Testis (tissue), 3 donors: ENCODE measurements around the gene GTPBP6. TPM values are rescaled to one million over a fixed set of nuclear protein-coding genes. Genes with fewer than 3 reads are reported as not detected.

Experiments
- DNase-seq: peaks from one replicate; pipeline ENCODE4 v3.0.0-alpha.2; 2019
- H3K27ac ChIP-seq, 2 donors: fragments of 200-600 bp; sonication (generic); one replicate each; pipeline ENCODE4 v1.5.1; 2019
- H3K27me3 ChIP-seq: fragments of 200-600 bp; sonication (generic); one replicate; pipeline ENCODE4 v1.5.1; 2019
- H3K36me3 ChIP-seq: fragments of 200-600 bp; sonication (generic); one replicate; pipeline ENCODE4 v1.5.1; 2017; ENCODE audit warnings: low read depth; ENCODE audit errors: missing control alignments
- H3K4me1 ChIP-seq: fragments of 200-600 bp; sonication (generic); one replicate; pipeline ENCODE4 v1.5.1; 2019
- H3K4me3 ChIP-seq, 2 donors: fragments of 200-600 bp; sonication (generic); one replicate each; pipeline ENCODE4 v1.5.1; 2017 to 2019
- H3K9me3 ChIP-seq: fragments of 200-600 bp; sonication (generic); one replicate; pipeline ENCODE4 v1.5.1; 2017
- POLR2A ChIP-seq: fragments of 450-650 bp; IDR thresholded peaks from one replicate; pipeline ENCODE4 v1.6.1; 2017; ENCODE audit warnings: antibody characterized with exemption, mild to moderate bottlenecking, moderate library complexity
- WGBS, 2 donors: methylation state at CpG; one replicate each; pipeline ENCODE4 v1.1.5; 2018; 5-methylcytosine and 5-hydroxymethylcytosine counted together
- intact Hi-C: fragments of 100-400 bp; cut with DNase I; formaldehyde crosslinking; loops from one replicate; pipeline ENCODE4 v1.15.1; 2023; ENCODE audit warnings: low total_unique reads
- polyA plus RNA-seq: library from polyadenylated mRNA; stranded (reverse); fragments of 350-450 nt; fragmentation: Illumina TruSeq; extraction: RNeasy Lipid Tissue Mini Kit (QIAGEN cat#74804); gene quantifications from one replicate; pipeline ENCODE4 v1.2.3, GENCODE V29; 2014; ENCODE audit warnings: low read depth, low replicate concordance; ENCODE audit not compliant: insufficient read depth
- total RNA-seq, 2 donors: library from RNA; depleted of rRNA; stranded (reverse); fragments of >200 nt; gene quantifications; one replicate each; pipeline ENCODE4 v1.2.3, GENCODE V29; 2016
- TF ChIP-seq, protein P1 (sequence below), 3 experiments: fragments of 450-650 bp in 2 of 3; fragments of 200-600 bp in 1 of 3; sonication (generic) in 1 of 3; IDR thresholded peaks; one replicate each; pipeline ENCODE4 v1.5.1; 2016 to 2019; ENCODE audit warnings: antibody characterized with exemption in 3 of 3, mild to moderate bottlenecking in 2 of 3, moderate library complexity in 1 of 3

Gene GTPBP6
- total and polyA plus RNA-seq, 3 donors from 2014 or later: 38.0 to 74.3 (median 43.8) TPM

DNA sequence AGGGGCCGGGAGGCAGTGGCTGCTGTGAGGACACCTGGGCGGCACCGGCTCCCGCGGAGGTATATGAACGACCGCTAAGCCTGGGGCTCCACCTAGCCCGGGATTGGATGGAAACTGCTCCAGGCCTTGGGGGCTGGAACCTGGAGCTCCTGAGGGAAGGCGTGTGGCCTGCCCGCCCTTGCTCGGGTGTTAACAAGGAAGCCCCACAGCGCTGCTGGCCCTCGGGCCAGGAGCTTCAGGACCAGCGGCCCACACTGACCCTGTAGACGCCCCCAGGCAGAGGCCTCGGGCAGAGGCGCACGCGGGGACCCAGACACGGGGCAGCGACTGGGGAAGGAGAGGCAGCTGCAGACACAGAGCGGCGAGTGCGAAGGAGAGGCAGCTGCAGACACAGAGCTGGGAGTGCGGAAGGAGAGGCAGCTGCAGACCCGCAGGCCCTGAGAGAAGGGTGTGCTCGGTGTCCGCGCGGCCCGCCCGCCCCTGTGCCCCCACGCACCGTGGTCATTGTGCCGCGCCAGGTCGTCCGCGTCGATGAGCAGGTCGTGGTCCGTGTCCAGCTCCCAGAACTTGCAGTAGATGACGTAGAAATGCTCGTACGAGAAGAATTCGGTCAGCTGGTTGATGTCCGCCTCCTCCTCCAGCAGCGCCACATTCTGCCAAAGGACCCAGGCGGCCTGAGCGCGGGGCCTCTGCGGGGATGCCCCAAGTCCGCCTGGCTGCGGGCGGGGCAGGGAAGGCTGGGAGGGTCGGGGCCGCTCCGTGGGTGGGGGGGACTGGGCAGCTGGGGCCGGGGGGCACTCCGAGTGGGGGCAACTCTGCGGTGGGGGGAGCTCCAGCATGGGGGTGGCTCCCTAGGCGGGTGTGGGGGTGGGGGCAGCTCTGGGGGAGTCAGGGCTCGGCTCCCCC is 26.7 kb upstream of the GTPBP6 start:
- Histone ChIP-seq H3K4me1 (peaks cover 6% of the 10 kb centered on the region), H3K27ac (no peak overlapping the region), H3K36me3 (no peaks in the 10 kb centered on the region), H3K9me3 (no peaks in the 10 kb centered on the region), H3K27me3 (no peaks in the 10 kb centered on the region), H3K4me3 (no peak overlapping the region)
- 60 to 70% methylated on average over 5 to 56 of the region's 63 CpGs for WGBS, 2 donors
- DNase-seq: no peak
- intact Hi-C loops: no loop called here
- TF ChIP-seq, protein P1, sequence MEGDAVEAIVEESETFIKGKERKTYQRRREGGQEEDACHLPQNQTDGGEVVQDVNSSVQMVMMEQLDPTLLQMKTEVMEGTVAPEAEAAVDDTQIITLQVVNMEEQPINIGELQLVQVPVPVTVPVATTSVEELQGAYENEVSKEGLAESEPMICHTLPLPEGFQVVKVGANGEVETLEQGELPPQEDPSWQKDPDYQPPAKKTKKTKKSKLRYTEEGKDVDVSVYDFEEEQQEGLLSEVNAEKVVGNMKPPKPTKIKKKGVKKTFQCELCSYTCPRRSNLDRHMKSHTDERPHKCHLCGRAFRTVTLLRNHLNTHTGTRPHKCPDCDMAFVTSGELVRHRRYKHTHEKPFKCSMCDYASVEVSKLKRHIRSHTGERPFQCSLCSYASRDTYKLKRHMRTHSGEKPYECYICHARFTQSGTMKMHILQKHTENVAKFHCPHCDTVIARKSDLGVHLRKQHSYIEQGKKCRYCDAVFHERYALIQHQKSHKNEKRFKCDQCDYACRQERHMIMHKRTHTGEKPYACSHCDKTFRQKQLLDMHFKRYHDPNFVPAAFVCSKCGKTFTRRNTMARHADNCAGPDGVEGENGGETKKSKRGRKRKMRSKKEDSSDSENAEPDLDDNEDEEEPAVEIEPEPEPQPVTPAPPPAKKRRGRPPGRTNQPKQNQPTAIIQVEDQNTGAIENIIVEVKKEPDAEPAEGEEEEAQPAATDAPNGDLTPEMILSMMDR (IDR thresholded peaks at IDR 0.05): no peak
- TF ChIP-seq POLR2A: no peak

- H3K36me3 ChIP-seq: no peaks in the 10 kb centered on the region
- WGBS, 2 donors: 80 to 83% methylated on average over 32 to 46 of the region's 47 CpGs
- H3K4me1 ChIP-seq: peaks cover 6% of the 10 kb centered on the region
- H3K9me3 ChIP-seq: no peaks in the 10 kb centered on the region
- TF ChIP-seq POLR2A: no peak
- TF ChIP-seq, protein P1 (IDR thresholded peaks at IDR 0.05): no peak
- intact Hi-C loops: no loop called here
- no peak overlapping the region for H3K27ac ChIP-seq
- H3K4me3 ChIP-seq: no peak overlapping the region
- no peak for DNase-seq
- H3K27me3 ChIP-seq: no peaks in the 10 kb centered on the region
These were observed 25.8 kb upstream of the GTPBP6 start for GRCh38 chrX:344371-344901.

DNA sequence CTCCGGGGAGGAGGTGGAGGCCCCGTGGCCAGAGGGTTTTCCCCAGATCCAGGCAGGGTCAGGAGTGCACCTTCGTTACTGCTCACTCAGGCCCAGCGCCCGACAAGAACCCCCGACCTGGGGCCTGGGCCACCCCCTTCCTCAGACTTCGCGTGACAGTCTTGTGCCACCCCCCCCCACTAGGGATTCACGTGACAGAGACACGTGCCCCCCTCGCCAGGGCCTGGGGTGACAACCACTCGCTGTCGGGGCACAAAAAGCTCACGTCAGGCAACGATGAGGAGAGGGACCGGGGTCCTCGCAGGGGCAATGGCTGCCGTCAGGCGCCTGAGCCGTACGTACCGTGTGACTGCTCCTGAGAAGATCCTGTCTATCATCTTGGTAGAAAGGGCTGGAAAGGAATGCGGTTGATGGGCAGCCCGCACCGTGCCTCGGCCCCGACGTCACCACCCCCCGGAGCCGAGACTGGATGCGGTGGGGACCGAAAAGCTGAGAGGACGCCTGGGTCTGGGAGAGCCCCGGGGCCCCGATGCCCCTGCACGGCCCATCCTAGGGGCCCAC is 23.0 kb upstream of the GTPBP6 start:
- 61 to 85% methylated on average over 27 to 36 of the region's 36 CpGs for WGBS, 2 donors

GRCh38 chrX:340641-341423 is 22.2 kb upstream of the GTPBP6 start:
- WGBS, 2 donors: 91 to 95% methylated on average over 22 to 39 of the region's 52 CpGs

More for the DNA sequence above, 23.0 kb upstream of the GTPBP6 start:
- TF ChIP-seq, protein P1 (IDR thresholded peaks at IDR 0.05): no peak
- TF ChIP-seq POLR2A: no peak
- H3K36me3 ChIP-seq: no peaks in the 10 kb centered on the region
- no peaks in the 10 kb centered on the region for H3K4me1 ChIP-seq
- no peak overlapping the region for H3K4me3 ChIP-seq
- no peaks in the 10 kb centered on the region for H3K9me3 ChIP-seq
- intact Hi-C loops: no loop called here
- H3K27ac ChIP-seq: no peak overlapping the region
- no peaks in the 10 kb centered on the region for H3K27me3 ChIP-seq
- no peak for DNase-seq

More at GRCh38 chrX:340641-341423, 22.2 kb upstream of the GTPBP6 start:
- Histone ChIP-seq H3K27ac (no peak overlapping the region), H3K36me3 (no peaks in the 10 kb centered on the region), H3K4me1 (no peaks in the 10 kb centered on the region), H3K4me3 (no peak overlapping the region), H3K9me3 (no peaks in the 10 kb centered on the region), H3K27me3 (no peaks in the 10 kb centered on the region)
- intact Hi-C loops: no loop called here
- DNase-seq: no peak
- TF ChIP-seq, protein P1 (IDR thresholded peaks at IDR 0.05): no peak
